Fibroblast of the conjunctiva (primary cell): Measurements from ENCODE around the gene ZNF219.

Experiments
- DNase-seq: peaks from one replicate; pipeline ENCODE4 v3.0.0-alpha.2; 2010; ENCODE audit warnings: low read depth

Gene ZNF219

DNA sequence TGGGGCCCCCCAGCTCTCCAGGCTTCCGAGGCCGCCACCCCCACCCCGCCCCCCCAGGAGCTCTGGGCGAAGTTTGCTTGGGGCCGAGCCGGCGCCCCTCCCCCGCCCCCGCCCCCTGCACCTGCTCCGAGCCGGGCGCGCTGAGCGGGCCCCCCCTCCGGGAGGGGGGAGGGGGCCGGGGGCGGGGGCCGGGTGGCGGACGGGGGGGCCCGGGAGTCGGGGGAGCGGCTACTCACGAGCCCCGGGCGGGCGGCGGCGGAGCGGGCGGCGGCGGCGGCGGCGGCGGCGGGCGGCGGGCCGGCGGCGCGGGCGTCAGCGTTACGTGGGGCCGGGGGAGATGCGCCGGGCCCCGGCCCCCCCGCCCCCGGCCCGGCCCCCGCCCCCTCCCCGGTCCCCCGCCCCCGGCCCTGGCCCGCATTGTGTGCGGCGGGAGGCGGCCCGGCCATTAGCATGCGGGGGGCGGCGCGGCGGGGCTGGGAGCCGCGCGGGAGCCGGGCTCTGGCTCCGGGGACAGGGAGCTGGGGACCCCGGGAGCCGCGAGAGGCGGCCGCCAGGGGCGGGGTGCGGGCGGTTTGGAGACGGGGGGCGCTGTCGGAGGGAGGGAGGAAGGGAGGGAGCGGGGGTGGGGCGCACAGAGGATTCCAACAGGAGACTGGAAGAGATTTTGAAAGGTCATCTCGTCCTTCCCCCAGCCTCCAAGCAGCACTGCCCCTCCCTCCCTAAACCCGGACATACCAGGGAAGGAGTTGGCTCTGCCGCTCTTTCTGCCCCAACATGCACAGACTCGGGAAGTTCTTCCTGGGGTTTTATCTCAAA, at the start of gene ZNF219:
Gene ZNF219, minus strand, starts transcription at position 580 of the 816 bp plus-strand sequence. CDS start 5,064 bp downstream, outside the sequence.
- peak; percentile 45 for DNase-seq

GRCh38 chr14:21145437-21145836, 47.0 kb upstream of the ZNF219 start:
- DNase-seq: no peak

GRCh38 chr14:21142357-21142756, 43.9 kb upstream of the ZNF219 start:
- no peak for DNase-seq

- DNase-seq: no peak
Measured at GRCh38 chr14:21136024-21136423, 37.6 kb upstream of the ZNF219 start.

GRCh38 chr14:21133901-21134300, 35.4 kb upstream of the ZNF219 start:
- DNase-seq: no peak

- DNase-seq: no peak
Measured at GRCh38 chr14:21123429-21123828, 25.0 kb upstream of the ZNF219 start.

DNA sequence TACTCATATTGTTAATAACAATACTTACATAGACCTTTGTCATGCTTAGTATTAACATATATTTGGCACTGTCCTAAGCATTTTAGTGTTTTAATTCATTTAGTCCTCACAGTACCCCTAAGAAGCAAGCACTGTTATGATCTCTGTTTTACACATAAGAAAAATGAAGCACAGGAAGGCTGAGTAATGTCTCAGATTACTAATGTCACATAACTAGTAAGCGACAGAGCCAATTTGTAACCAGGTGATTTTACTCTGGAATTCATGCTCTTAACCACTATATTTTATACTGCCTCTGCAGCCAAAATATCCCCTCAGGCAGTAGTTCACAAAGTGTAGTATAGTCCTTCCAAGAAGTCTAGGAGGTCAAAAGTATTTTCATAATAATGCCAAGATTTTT, 22.7 kb upstream of the ZNF219 start:
- no peak for DNase-seq

DNA sequence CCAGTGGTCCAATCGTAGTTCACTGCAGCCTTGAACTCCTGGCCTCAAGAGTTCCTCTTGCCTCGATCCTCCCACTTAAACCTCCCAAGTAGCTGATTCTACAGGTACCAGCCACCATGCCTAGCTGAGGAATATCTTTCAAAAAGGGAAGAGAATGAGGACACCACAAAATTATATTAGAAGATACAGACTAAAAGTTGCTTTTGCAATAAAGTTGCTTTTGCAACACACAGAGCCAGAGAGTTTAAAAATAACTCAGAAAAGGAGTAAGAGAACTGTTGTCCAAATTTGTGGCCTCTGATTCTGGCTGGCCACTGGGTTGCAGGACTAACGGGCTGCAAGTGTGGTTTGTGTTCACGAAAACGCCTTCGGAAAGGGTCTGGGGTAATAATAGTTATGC, 22.2 kb upstream of the ZNF219 start:
- DNase-seq: no peak

- no peak for DNase-seq
Measured at GRCh38 chr14:21118933-21119332, 20.5 kb upstream of the ZNF219 start.

DNA sequence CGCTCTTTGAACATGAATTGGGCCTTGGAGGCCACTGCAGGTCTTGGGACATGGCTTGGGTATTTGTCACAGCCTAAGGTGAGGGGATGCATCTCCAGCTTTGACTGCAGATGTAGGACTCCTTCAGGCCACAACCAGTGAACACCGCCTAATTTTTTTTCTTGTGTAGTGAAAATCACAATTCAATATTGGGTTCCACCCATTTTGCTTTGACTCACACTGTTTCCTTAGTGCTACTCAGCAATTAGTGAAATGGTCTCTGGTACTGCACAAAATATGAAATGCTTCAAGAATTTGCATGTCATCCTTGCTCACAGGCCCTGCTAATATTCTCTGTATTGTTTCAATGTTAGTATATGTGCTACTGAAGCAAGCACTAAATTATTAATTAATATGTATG, 14.9 kb upstream of the ZNF219 start:
- no peak for DNase-seq

GRCh38 chr14:21112255-21112654, 13.8 kb upstream of the ZNF219 start:
- no peak for DNase-seq

GRCh38 chr14:21109377-21110138, 11.1 kb upstream of the ZNF219 start:
- DNase-seq: no peak

DNA sequence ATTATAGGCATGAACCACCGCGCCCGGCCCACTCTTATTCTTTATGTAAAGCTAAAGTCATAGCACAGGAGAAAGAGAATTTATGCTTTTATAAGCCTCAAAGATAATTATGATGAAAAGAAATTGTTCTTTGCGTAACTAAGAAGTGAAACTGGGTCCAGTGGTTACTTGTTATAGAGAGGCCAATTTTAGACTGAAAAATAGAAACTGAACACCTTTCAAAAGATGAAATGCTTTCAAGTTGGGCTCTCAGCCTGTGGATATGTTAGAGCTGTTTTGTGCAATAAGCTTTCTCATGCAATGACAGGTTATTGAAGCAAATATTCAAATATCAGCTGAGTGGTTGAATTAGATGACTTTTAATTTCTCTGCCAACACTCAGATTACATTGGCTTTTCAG, 10.3 kb upstream of the ZNF219 start:
- DNase-seq: no peak

GRCh38 chr14:21107283-21107800, 8.9 kb upstream of the ZNF219 start:
- DNase-seq: no peak

DNA sequence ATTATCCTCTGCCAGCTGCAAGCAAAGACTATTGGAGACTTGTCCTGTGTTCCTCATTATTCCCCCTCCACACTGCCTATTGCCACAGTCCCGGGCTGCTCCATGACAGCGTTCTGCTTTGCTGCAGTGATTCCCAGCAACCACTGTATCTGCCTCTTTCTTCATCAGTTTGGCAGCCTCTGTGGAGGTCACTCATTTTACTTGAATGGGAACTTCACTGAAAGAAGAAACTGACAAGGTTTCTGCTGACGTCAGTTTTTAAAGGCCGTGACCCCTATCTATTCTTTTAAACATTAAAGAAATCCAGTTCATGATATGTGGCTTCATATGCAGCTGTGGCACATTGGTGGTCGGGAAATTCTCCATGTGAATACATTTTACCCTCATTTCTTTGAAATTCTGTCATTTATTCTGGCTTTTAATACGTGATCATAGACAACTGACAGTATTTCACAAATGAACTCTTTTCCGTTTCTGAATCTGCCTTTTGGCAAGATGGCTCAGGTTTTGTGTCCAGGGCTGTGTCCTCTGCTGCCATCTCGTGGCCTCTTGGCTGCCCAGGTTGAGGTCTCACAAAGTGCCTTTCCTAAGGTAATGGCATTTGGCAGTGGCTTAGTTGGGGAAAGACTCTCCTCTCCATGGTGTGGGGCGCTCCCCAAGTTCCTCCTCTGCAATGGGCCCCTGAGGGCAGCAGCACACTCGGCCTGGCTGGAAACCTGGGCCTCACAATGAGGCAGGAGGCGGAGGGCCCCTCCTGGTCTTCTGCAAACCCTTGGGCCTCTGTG, 8.2 kb upstream of the ZNF219 start:
- peak; percentile 67 for DNase-seq

DNA sequence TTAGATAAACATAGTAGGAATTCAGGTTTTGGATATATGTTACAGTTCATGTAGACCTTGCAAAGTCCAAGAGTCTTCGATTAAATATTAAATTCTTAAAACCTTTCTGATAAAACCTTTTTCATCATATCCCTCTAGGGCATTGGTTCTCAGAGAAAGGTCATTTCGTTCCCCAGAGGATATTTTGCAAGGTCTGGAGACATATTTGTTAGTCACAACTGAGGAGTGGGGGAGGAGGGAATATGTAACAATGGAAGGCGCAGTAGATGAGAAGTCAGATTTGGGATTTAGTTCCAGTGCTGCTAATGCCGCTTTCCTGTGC, 7.7 kb upstream of the ZNF219 start:
- DNase-seq: no peak

DNA sequence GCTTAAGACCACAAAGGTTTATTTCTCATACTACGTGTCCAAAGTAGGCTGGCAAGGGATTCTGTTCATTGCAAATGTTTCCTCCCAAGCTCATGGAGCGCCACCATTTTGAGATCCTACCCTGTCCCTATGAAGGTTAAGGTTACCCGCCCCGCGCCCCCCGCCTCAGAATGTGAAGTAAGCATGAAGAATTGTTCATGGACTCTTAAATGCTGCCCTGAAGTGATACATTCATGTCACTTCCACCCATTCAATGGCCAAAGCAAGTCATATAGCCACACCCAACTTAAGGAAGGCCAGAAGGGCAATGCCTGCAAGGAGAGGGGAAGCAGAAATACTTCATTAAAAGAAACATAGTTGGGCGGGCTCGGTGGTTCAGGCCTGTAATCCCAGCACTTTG, 6.6 kb upstream of the ZNF219 start:
- DNase-seq: no peak

DNA sequence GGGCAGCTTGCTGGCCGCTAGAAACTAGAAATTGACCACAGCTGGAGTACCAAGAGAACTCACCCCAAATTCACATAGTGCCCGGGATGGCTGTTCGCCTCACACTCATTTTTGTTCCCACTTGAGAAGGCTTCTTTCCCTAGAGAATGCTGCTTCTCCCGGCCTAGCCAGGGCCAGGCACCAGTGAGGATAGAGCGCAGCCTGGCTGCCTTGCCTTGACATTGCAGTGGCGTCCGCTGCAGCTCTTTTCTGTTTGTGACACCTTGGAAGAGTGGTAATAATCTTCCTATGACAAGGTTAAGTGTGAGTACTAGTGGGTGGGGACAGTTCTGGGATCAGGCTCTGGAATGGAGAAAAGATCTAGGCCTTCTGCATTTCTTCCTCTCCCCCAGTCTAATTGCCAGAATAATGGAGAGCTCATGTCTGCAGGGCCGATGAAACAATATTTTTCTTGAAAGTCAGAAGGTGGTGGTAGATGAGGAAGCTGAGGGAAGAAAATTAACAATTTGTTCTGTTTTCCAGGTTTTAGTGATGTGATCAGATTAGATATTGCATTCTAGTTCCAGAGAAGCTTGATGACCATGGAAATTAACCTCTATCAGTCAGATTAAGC, 6.1 kb upstream of the ZNF219 start:
- DNase-seq: peak; percentile 69

- peak; percentile 91 for DNase-seq
Measured at GRCh38 chr14:21103710-21104447, 5.4 kb upstream of the ZNF219 start.

GRCh38 chr14:21103411-21103709, 4.9 kb upstream of the ZNF219 start:
- no peak for DNase-seq
